KOPT-K1 (cell line): ENCODE measurements around the gene PRM1.

Experiments
- H3K27ac ChIP-seq: fragments of 200-600 bp; sonication (generic); 2 replicates; pipeline ENCODE4 v1.5.1; 2016; ENCODE audit warnings: antibody characterized with exemption, mild to moderate bottlenecking, low read depth, low read length; ENCODE audit not compliant: poor library complexity, severe bottlenecking
- H3K36me3 ChIP-seq: fragments of 200-600 bp; sonication (generic); 2 replicates; pipeline ENCODE4 v1.5.1; 2017; ENCODE audit warnings: antibody characterized with exemption, mild to moderate bottlenecking, low read length, moderate library complexity; ENCODE audit not compliant: insufficient read depth
- H3K9me3 ChIP-seq: fragments of 200-600 bp; sonication (generic); 2 replicates; pipeline ENCODE4 v1.5.1; 2017; ENCODE audit warnings: antibody characterized with exemption, low read length, mild to moderate bottlenecking; ENCODE audit not compliant: insufficient read depth, poor library complexity, severe bottlenecking

The PRM1 gene

GRCh38 chr16:11258553-11259492 is 22.3 kb downstream of the PRM1 start:
- Histone ChIP-seq H3K27ac (peak overlapping the region; percentile 45), H3K36me3 (peaks cover 18% of the 10 kb centered on the region), H3K9me3 (no peaks in the 10 kb centered on the region)

GRCh38 chr16:11257131-11257938 is 23.8 kb downstream of the PRM1 start:
- no peaks in the 10 kb centered on the region for H3K9me3 ChIP-seq
- peaks cover 33% of the 10 kb centered on the region for H3K36me3 ChIP-seq
- peak overlapping the region; percentile 92 for H3K27ac ChIP-seq

DNA sequence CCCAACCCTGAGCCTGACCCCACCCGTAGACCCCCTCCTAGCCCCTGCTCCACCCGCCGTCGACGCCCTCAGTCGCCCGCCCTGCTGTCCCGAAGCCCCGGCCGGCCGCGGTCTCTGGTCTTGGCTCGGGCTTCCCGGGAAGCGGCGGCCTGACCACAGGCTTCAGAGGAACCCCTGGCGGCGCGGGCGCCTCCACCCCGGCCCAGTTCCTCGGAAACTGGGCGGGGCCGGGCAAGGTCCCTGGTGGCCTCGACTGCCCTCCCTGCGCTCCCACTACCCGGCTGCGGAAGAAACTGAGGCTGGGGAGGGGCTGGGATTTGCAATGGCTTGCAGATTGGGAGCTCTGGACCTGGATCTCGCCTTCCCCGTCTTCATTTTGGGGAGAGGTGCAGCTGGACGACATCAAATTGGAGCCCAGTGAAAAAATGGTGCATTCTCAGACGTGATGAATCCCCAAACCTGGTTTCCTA is 24.4 kb downstream of the PRM1 start:
- no peaks in the 10 kb centered on the region for H3K9me3 ChIP-seq
- peak overlapping the region; percentile 92 for H3K27ac ChIP-seq
- H3K36me3 ChIP-seq, result peaks cover 39% of the 10 kb centered on the region

DNA sequence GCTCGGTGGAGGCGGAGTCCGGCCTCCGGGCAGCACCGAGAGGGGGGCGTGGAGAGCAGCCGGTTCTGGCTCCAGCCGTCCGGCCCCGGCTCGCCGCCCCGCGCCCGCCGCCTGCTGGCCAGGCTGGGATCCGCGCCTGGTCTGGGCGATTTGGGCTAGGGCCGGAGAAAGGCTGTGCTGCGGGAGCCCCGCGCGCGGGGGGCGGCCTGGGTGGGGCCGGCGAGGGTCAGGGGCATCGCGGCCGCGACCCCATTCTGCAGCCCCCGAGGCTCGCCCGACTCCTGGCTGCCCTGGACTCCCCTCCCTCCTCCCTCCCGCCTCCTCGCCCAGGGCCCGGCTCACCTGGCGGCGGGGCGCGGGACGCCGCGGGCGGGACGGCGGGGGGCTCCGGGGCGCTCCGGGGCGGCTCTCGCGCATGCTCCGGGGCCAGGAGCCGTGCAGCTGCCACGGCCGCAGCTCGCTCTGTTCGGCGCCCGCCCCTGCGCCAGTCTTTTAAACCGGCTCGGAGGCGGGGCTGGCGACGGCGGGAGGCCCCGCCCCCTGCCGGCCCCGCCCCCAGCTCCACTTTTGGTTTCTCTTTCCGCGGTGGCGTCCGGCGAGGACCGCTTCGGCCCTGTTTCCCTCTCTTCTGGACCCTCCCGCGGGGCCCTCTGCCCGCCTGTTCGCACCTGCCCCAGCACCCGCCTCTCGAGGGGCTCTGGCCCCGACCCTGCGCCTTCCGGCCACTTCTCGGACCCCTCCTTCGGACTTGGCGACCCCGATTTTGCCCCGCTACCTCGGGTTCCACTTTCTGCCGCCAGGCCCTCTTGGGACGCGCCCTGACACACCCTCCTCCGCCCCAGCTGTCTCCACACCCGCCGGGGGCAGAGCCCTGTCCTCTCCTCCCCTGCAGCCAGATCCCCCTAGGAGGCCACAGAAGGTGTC is 25.1 kb downstream of the PRM1 start, which contains the start of gene SOCS1:
TSS of gene SOCS1 (minus strand) at position 468 of the 924 bp plus-strand sequence. CDS start 726 bp downstream, outside the sequence.
- peaks cover 46% of the 10 kb centered on the region for H3K36me3 ChIP-seq
- no peaks in the 10 kb centered on the region for H3K9me3 ChIP-seq

GRCh38 chr16:11254913-11255736 is 26.0 kb downstream of the PRM1 start:
- H3K27ac ChIP-seq, result peak overlapping the region; percentile 92
- no peaks in the 10 kb centered on the region for H3K9me3 ChIP-seq
- H3K36me3 ChIP-seq, result peaks cover 54% of the 10 kb centered on the region

More for the DNA sequence above, 25.1 kb downstream of the PRM1 start, which contains the start of gene SOCS1:
- H3K27ac ChIP-seq, result peak within 1 kb of the TSS; percentile 92

- H3K36me3 ChIP-seq, result peaks cover 62% of the 10 kb centered on the region
- no peaks in the 10 kb centered on the region for H3K9me3 ChIP-seq
- peak overlapping the region; percentile 92 for H3K27ac ChIP-seq
These were observed 26.9 kb downstream of the PRM1 start for GRCh38 chr16:11253995-11254912.

DNA sequence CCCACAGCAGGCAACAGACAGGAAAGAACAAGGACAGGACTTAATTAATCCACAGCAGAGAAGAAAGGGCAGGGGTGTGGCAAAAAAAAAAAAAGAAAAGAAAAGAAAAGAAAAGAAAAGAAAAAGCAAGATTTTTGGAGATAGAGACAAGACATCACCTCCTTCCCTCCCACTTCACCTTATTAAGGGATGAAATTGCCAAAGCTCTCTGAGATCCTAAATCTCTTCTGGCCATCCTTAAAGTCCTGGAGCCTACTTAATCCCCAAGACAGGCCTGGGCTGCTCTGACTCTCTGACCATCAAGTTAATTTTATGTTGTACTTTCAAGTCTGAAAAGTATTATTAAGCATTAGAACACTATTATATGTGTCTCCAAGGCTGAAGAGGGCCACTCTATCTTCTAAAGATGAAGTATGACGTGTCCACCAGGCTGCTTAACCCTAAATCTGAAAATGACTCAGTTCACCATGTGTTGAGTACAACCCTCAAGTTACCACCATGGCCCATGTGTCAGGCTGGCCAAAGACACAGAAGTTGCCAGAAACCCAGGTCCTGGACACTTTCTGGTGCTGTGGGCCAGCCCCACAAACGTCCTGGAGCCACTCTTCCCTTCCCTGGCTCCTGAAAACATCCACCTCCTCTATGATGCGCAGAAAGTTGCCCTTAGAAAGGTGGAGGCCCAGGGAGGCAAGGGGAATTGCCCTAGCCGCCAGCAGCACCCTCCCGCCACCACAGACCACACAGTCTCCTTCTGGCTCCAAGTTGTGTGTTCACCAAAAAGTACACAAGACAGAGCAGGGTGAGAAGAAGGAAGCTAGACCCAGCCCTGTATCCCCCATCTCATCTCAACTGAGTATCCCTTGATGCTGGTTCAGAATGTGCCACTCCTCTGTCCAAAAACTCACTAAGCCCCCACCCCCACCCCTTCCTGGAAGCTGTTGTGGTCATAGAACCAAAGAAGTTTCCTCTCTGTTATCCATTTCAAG is 27.8 kb downstream of the PRM1 start:
- peak overlapping the region; percentile 92 for H3K27ac ChIP-seq
- peaks cover 68% of the 10 kb centered on the region for H3K36me3 ChIP-seq
- H3K9me3 ChIP-seq, result no peaks in the 10 kb centered on the region

DNA sequence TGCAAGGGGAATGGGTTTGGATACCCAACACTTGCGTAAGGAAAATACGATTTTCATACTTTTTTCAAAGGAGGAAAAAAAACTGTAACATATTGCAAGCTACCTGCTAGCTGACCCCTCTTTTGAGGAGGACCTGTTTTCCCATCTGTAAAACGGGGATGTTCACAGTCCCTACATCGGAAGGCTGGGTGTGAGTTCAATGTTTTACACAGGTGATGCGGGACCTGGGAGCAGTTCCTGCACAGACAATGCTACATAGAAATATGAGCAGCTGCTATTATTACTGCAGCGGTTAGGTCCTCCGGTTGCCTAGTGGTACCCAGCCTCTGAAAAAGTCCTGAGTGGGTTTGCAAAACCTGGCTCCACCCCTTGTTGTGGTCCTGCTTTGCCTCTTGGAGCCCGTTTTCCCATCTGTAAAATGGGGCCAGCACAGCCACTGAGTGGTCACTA is 28.6 kb downstream of the PRM1 start:
- Histone ChIP-seq H3K9me3 (no peaks in the 10 kb centered on the region), H3K27ac (peak overlapping the region; percentile 92), H3K36me3 (peaks cover 76% of the 10 kb centered on the region)

- Histone ChIP-seq H3K9me3 (no peaks in the 10 kb centered on the region), H3K27ac (peak overlapping the region; percentile 92)
These were observed 29.3 kb downstream of the PRM1 start for GRCh38 chr16:11251525-11252481.

DNA sequence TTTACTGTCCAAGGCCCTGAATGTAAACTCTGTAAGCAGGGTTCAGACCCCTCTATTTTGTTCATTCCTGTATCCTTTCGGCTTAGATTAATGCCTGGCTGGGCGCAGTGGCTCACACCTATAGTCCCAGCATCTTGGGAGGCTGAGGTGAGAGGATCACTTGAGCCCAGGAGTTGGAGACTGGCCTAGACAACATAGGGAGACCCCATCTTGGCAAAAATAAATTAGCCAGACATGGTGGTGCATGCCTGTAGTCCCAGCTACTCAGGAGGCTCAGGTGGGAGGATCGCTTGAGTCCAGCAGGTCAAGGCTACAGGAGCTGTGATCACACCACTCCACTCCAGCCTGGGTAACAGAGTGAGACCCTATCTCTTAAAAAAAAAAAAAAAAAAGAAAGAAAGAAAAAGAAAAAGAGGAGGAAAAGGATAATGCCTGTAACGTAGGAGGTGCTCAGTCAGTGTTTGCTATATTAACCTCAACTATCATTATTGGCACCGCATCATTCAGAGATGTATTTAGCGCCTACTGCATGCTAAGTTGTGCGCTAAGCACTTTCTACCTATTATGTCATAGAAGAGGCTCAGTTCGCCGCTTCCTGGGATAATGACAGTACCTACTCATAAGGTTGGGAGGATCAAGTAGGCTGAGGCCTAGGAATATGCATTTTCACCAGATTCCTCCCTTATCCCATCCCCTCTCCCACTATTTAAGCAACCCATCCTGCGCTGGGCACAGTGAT is 30.2 kb downstream of the PRM1 start:
- Histone ChIP-seq H3K9me3 (no peaks in the 10 kb centered on the region), H3K36me3 (peaks cover 76% of the 10 kb centered on the region), H3K27ac (peak overlapping the region; percentile 92)

More at GRCh38 chr16:11251525-11252481, 29.3 kb downstream of the PRM1 start:
- peaks cover 76% of the 10 kb centered on the region for H3K36me3 ChIP-seq
